ENCODE data around the gene SLX9.

- TF ChIP-seq POLR2AphosphoS5 (IDR thresholded peaks at IDR 0.05; ENCODE audit: low read depth, low read length) (no peak), POLR2A (IDR thresholded peaks at IDR 0.05; ENCODE audit: low read depth, low read length) (no peak)
Measured at GRCh38 chr21:45019076-45019886, 79.5 kb downstream of the SLX9 start.
